H1 (cell line): ENCODE data around the gene PLCB2. TPM values are rescaled to one million over a fixed set of nuclear protein-coding genes. Genes with fewer than 3 reads are reported as not detected.
A peak's percentile ranks its signal among the peaks of the same experiment; 100 is the strongest.

Experiments
- CTCF ChIA-PET: fragments of 300-600 bp; sonication (Branson Sonifier 250); formaldehyde crosslinking; loops from one replicate; lab custom pipeline; 2021; ENCODE audit not compliant: partially characterized antibody; lab: Charles Lee
- POLR2A ChIA-PET: fragments of 300-600 bp; sonication (Branson Sonifier 250); formaldehyde crosslinking; loops from one replicate; lab custom pipeline; 2021; ENCODE audit warnings: inconsistent platforms; ENCODE audit not compliant: partially characterized antibody; lab: Charles Lee
- DNase-seq, 2 experiments: peaks; one replicate each; pipeline versions ENCODE4 v3.0.0 to v3.0.0-alpha.2; 2010 to 2022; ENCODE audit warnings: low spot score in 2 of 2, low read depth in 1 of 2, mixed read lengths in 1 of 2
- FAIRE-seq: peaks from 2 replicates; lab custom pipeline; 2011; peaks lifted over from hg19 to GRCh38; lab: Jason Lieb, UNC
- H2AFZ ChIP-seq: 2 replicates; pipeline ENCODE4 v1.8.1; 2012; ENCODE audit warnings: low read length, inconsistent platforms
- H2AK5ac ChIP-seq: 2 replicates; pipeline ENCODE4 v1.6.1; 2013; ENCODE audit warnings: low read depth, low read length
- H2BK120ac ChIP-seq: replicated peaks from 2 replicates; pipeline ENCODE3; 2013; ENCODE audit warnings: low read depth, low read length, inconsistent platforms
- H2BK12ac ChIP-seq: 2 replicates; pipeline ENCODE4 v1.6.1; 2013; ENCODE audit warnings: low read depth, low read length
- H2BK15ac ChIP-seq: 2 replicates; pipeline ENCODE4 v1.6.1; 2013; ENCODE audit warnings: low read length
- H2BK20ac ChIP-seq: 2 replicates; pipeline ENCODE4 v1.6.1; 2013; ENCODE audit warnings: low read length
- H2BK5ac ChIP-seq: 2 replicates; pipeline ENCODE4 v1.6.1; 2013; ENCODE audit warnings: low read depth, low read length
- H3K14ac ChIP-seq: 2 replicates; pipeline ENCODE4 v1.6.1; 2013; ENCODE audit warnings: inconsistent platforms; ENCODE audit not compliant: insufficient read length
- H3K18ac ChIP-seq: 2 replicates; pipeline ENCODE4 v1.6.1; 2013; ENCODE audit warnings: low read length; ENCODE audit errors: extremely low read depth
- H3K23ac ChIP-seq: 2 replicates; pipeline ENCODE4 v1.6.1; 2013; ENCODE audit warnings: inconsistent platforms; ENCODE audit not compliant: insufficient read length
- H3K23me2 ChIP-seq: 2 replicates; pipeline ENCODE4 v1.6.1; 2013; ENCODE audit warnings: low read depth, low read length
- H3K27ac ChIP-seq: 2 replicates; pipeline ENCODE4 v1.6.1; 2011; ENCODE audit warnings: low read depth, low read length, inconsistent platforms
- H3K27me3 ChIP-seq, 4 experiments: replicated peaks in 1 of 4; 1 replicate in 1 of 4; 2 replicates in 3 of 4; pipeline versions ENCODE4 v1.6.1 to v1.8.1; 2011 to 2013; ENCODE audit warnings: low read length in 3 of 4, mild to moderate bottlenecking in 3 of 4, inconsistent platforms in 2 of 4, mixed read lengths in 2 of 4, moderate library complexity in 1 of 4; ENCODE audit not compliant: control insufficient read depth in 3 of 4, insufficient read depth in 3 of 4; ENCODE audit errors: extremely low read depth in 1 of 4
- H3K36me3 ChIP-seq, 4 experiments: 2 replicates each; pipeline versions ENCODE4 v1.6.1 to v1.8.1; 2011 to 2013; ENCODE audit warnings: mild to moderate bottlenecking in 4 of 4, low read length in 3 of 4, moderate library complexity in 2 of 4, control low read depth in 1 of 4, inconsistent platforms in 1 of 4; ENCODE audit not compliant: insufficient read depth in 4 of 4, control insufficient read depth in 2 of 4
- H3K4ac ChIP-seq: replicated peaks from 2 replicates; pipeline ENCODE3; 2013; ENCODE audit warnings: low read length, low read depth, mixed read lengths, inconsistent platforms; ENCODE audit not compliant: insufficient read length
- H3K4me1 ChIP-seq, 4 experiments: replicated peaks in 1 of 4; 1 replicate in 1 of 4; 2 replicates in 3 of 4; pipeline versions ENCODE4 v1.6.1 to v1.8.1; 2011 to 2013; ENCODE audit warnings: low read length in 3 of 4, inconsistent platforms in 2 of 4, mixed read lengths in 1 of 4; ENCODE audit not compliant: insufficient read depth in 4 of 4, control insufficient read depth in 3 of 4
- H3K4me2 ChIP-seq, 2 experiments: 2 replicates each; pipeline versions ENCODE4 v1.6.1 to v1.8.1; 2011 to 2013; ENCODE audit warnings: low read depth in 2 of 2, low read length in 2 of 2, control low read depth in 1 of 2, inconsistent platforms in 1 of 2, mild to moderate bottlenecking in 1 of 2; ENCODE audit not compliant: insufficient read depth in 1 of 2
- H3K4me3 ChIP-seq, 4 experiments: fragments of 200-600, 300-600 bp in 1 of 4; sonication (generic), shearing (Covaris generic), sonication (Bioruptor Twin) in 1 of 4; 2 replicates each; pipeline versions ENCODE4 v1.5.1 to v1.8.1; 2011 to 2016; ENCODE audit warnings: low read length in 4 of 4, low read depth in 3 of 4, control low read depth in 2 of 4, inconsistent platforms in 2 of 4, mild to moderate bottlenecking in 2 of 4, mixed read lengths in 1 of 4, moderate library complexity in 1 of 4; ENCODE audit not compliant: insufficient read depth in 2 of 4; ENCODE audit errors: extremely low read depth in 1 of 4
- H3K56ac ChIP-seq: replicated peaks from 2 replicates; pipeline ENCODE3; 2013; ENCODE audit warnings: low read depth, mild to moderate bottlenecking, mixed read lengths, low read length, inconsistent platforms; ENCODE audit not compliant: insufficient read length
- H3K79me1 ChIP-seq: 2 replicates; pipeline ENCODE4 v1.6.1; 2013; ENCODE audit warnings: low read depth, low read length, control low read depth
- H3K79me2 ChIP-seq, 2 experiments: 2 replicates each; pipeline versions ENCODE4 v1.6.1 to v1.8.1; 2012 to 2013; ENCODE audit warnings: low read length in 2 of 2, mild to moderate bottlenecking in 2 of 2, inconsistent platforms in 1 of 2; ENCODE audit not compliant: insufficient read depth in 2 of 2, control insufficient read depth in 1 of 2
- H3K9ac ChIP-seq, 4 experiments: replicated peaks in 1 of 4; 1 replicate in 1 of 4; 2 replicates in 3 of 4; pipeline versions ENCODE4 v1.6.1 to v1.8.1; 2011 to 2013; ENCODE audit warnings: low read depth in 3 of 4, low read length in 3 of 4, control low read depth in 2 of 4, mild to moderate bottlenecking in 2 of 4, moderate library complexity in 2 of 4, inconsistent platforms in 1 of 4; ENCODE audit errors: extremely low read depth in 1 of 4
- H3K9me3 ChIP-seq, 2 experiments: 2 replicates each; pipeline versions ENCODE4 v1.6.1 to v1.8.1; 2012 to 2013; ENCODE audit warnings: mild to moderate bottlenecking in 2 of 2, moderate library complexity in 2 of 2, control low read depth in 1 of 2, inconsistent platforms in 1 of 2, low read depth in 1 of 2, low read length in 1 of 2, mixed read lengths in 1 of 2; ENCODE audit not compliant: insufficient read depth in 2 of 2
- H4K20me1 ChIP-seq, 2 experiments: replicated peaks in 1 of 2; 2 replicates each; pipeline versions ENCODE3 to v1.8.1; 2011 to 2013; ENCODE audit warnings: inconsistent platforms in 2 of 2, low read length in 2 of 2, mild to moderate bottlenecking in 1 of 2; ENCODE audit not compliant: insufficient read depth in 2 of 2, control insufficient read depth in 1 of 2
- H4K5ac ChIP-seq: 2 replicates; pipeline ENCODE4 v1.6.1; 2013; ENCODE audit warnings: low read length, low read depth, mixed read lengths, inconsistent platforms; ENCODE audit not compliant: insufficient read length
- H4K8ac ChIP-seq: 2 replicates; pipeline ENCODE4 v1.8.0; 2013; ENCODE audit warnings: mild to moderate bottlenecking, moderate library complexity, low read length, inconsistent platforms; ENCODE audit not compliant: insufficient read depth; ENCODE audit errors: extremely low read depth
- H4K91ac ChIP-seq: replicated peaks from 2 replicates; pipeline ENCODE3; 2013; ENCODE audit warnings: low read length, mixed read lengths, inconsistent platforms; ENCODE audit not compliant: insufficient read length
- ASH2L ChIP-seq: fragments of 200-600, 300-600 bp; sonication (generic); IDR thresholded peaks from one replicate; pipeline ENCODE4 v1.7.1; 2017; ENCODE audit warnings: low read length
- JUND ChIP-seq: IDR thresholded peaks from 2 replicates; pipeline ENCODE4 v1.6.1; 2011; ENCODE audit warnings: mild to moderate bottlenecking, improper control_type of control experiment, low read length
- KDM4A ChIP-seq: IDR thresholded peaks from one replicate; pipeline ENCODE4 v1.7.1; 2012; ENCODE audit warnings: low read depth, mild to moderate bottlenecking, moderate library complexity, low read length, inconsistent platforms; ENCODE audit not compliant: severe bottlenecking
- NRF1 ChIP-seq: IDR thresholded peaks from 2 replicates; pipeline ENCODE4 v1.6.1; 2011; ENCODE audit warnings: mild to moderate bottlenecking, low read depth, low read length, improper control_type of control experiment
- POLR2A ChIP-seq, 2 experiments: IDR thresholded peaks; 1 replicate in 1 of 2; 2 replicates in 1 of 2; pipeline ENCODE4 v1.6.1; 2011; ENCODE audit warnings: low read depth in 2 of 2, low read length in 2 of 2, mild to moderate bottlenecking in 2 of 2; ENCODE audit errors: control extremely low read depth in 1 of 2
- RFX5 ChIP-seq: IDR thresholded peaks from 2 replicates; pipeline ENCODE4 v1.6.1; 2011; ENCODE audit warnings: low read depth, low read length, improper control_type of control experiment, borderline replicate concordance
- TAF7 ChIP-seq: optimal IDR thresholded peaks from 2 replicates; pipeline ENCODE3; 2011; ENCODE audit warnings: low read depth, mild to moderate bottlenecking, inconsistent platforms, low read length, moderate library complexity, borderline replicate concordance
- TCF12 ChIP-seq: IDR thresholded peaks from 2 replicates; pipeline ENCODE4 v1.6.1; 2011; ENCODE audit warnings: low read depth, mild to moderate bottlenecking, low read length
- WGBS, 2 experiments: shearing (Covaris generic) in 1 of 2; methylation state at CpG; one replicate each; pipeline versions ENCODE4 v1.1.6 to v1.1.7; 2013 to 2015; ENCODE audit warnings: low lambda C conversion rate in 2 of 2, mixed read lengths in 2 of 2, inconsistent platforms in 1 of 2, low coverage in 1 of 2, missing lambda C conversion rate in 1 of 2; ENCODE audit not compliant: insufficient replicate concordance in 2 of 2, insufficient coverage in 1 of 2, insufficient read length in 1 of 2; ENCODE audit errors: extremely low coverage in 1 of 2, missing lambda C conversion rate in 1 of 2; 5-methylcytosine and 5-hydroxymethylcytosine counted together
- polyA plus RNA-seq, 7 experiments: library from polyadenylated mRNA; depleted of rRNA in 3 of 7; stranded (reverse) in 5 of 7; unstranded in 2 of 7; fragments of >200 nt in 5 of 7; fragments of 200-250 nt in 2 of 7; gene quantifications; 1 replicate in 5 of 7; 2 replicates in 1 of 7; 4 replicates in 1 of 7; pipeline versions ENCODE4 v1.2.1 to v1.2.3, GENCODE V29; 2011 to 2013; ENCODE audit warnings: missing spikeins in 2 of 7, mixed read lengths in 2 of 7
- total RNA-seq: library from RNA; stranded (reverse); fragmentation: NEBNext Ultra II Directional; extraction: Animal tissue kit (Norgen Biotek cat#: 25700); gene quantifications from 2 replicates; pipeline ENCODE4 v1.2.1, GENCODE V29; 2021
- TF ChIP-seq, protein P1 (sequence below): IDR thresholded peaks from 2 replicates; pipeline ENCODE4 v1.6.1; 2012; ENCODE audit warnings: inconsistent platforms
- TF ChIP-seq, protein P2 (sequence below): IDR thresholded peaks from 2 replicates; pipeline ENCODE4 v1.6.1; 2012; ENCODE audit warnings: inconsistent platforms

Gene PLCB2
- total and polyA plus RNA-seq, 2 of the 8 experiments (the other 6 are each of a cell fraction or from before 2014, with no cell fraction given), result 7.2 to 8.4 TPM

GRCh38 chr15:40258544-40258943, 49.2 kb downstream of the PLCB2 start:
- Histone ChIP-seq H3K79me1 (no peaks in the 10 kb centered on the region; the same call in 1 of the 2 replicates), H4K20me1 (no peaks in the 10 kb centered on the region), H4K5ac (no peak overlapping the region), H3K4me2 (no peak overlapping the region), H2BK20ac (peak overlapping the region; percentile 32; the same call in 1 of the 2 replicates), H3K4me3 (no peak overlapping the region), H2BK15ac (peak overlapping the region; percentile 88; the same call in 1 of the 2 replicates), H3K23ac (no peak overlapping the region), H3K56ac (no peak overlapping the region), H2AK5ac (peak overlapping the region; percentile 93; the same call in 1 of the 2 replicates), H3K4ac (no peak overlapping the region), H3K27me3 (peaks cover under 1 to 12% (median 10%) of the 10 kb centered on the region in 4 experiments), H2BK120ac (no peak overlapping the region), H3K4me1 (peaks cover 0 to 15% (median 6%) of the 10 kb centered on the region in 4 experiments; a peak in 6 of 7 replicates), H3K27ac (no peak overlapping the region), H4K8ac (no peak overlapping the region), H2BK12ac (peak overlapping the region; percentile 68; the same call in 1 of the 2 replicates), H3K14ac (no peak overlapping the region), H2BK5ac (peak overlapping the region; percentile 81; the same call in 1 of the 2 replicates), H3K9ac (no peak overlapping the region; a peak in 1 of 7 replicates), H3K9me3 (no peaks in the 10 kb centered on the region), H2AFZ (no peak overlapping the region), H3K23me2 (no peaks in the 10 kb centered on the region), H3K79me2 (no peaks in the 10 kb centered on the region), H3K36me3 (no peaks in the 10 kb centered on the region), H4K91ac (no peak overlapping the region), H3K18ac (peak overlapping the region; percentile 68; the same call in 1 of the 2 replicates)
- DNase-seq (no peak), FAIRE-seq (no peak)
- ChIA-PET POLR2A (interaction anchor here (0.8 to 1.7 kb wide), 7 partner anchors 13 to 123 kb away, joined by 3 to 6 read pairs (median 3); partner anchors contain the start of gene PAK6), CTCF (interaction anchor here (0.8 to 46.3 kb wide), 15 partner anchors 9 to 213 kb away, joined by 3 to 1340 read pairs (median 6); partner anchors contain the start of genes CCDC9B and PAK6)
- 73% methylated on average over 8 of the region's 8 CpGs; no CpG with 5 or more reads in 1 of the 2 experiments for WGBS, 2 experiments
- TF ChIP-seq TCF12, result no peak
- TF ChIP-seq ASH2L, result peak; percentile 37
- no peak for TF ChIP-seq TAF7
- no peak for TF ChIP-seq JUND
- TF ChIP-seq, protein P1, sequence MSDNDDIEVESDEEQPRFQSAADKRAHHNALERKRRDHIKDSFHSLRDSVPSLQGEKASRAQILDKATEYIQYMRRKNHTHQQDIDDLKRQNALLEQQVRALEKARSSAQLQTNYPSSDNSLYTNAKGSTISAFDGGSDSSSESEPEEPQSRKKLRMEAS, result no peak
- no peak for TF ChIP-seq NRF1
- TF ChIP-seq, protein P2, sequence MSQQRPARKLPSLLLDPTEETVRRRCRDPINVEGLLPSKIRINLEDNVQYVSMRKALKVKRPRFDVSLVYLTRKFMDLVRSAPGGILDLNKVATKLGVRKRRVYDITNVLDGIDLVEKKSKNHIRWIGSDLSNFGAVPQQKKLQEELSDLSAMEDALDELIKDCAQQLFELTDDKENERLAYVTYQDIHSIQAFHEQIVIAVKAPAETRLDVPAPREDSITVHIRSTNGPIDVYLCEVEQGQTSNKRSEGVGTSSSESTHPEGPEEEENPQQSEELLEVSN, result peak; percentile 61
- no peak for TF ChIP-seq RFX5
- no peak for TF ChIP-seq KDM4A
- TF ChIP-seq POLR2A (IDR thresholded peaks at IDR 0.05; ENCODE audit: control extremely low read depth in 1 of 2, low read depth in 2 of 2, low read length in 2 of 2), result no peak
